K562 (cell line): ENCODE measurements around the gene ADAMTS14. TPM values are rescaled to one million over a fixed set of nuclear protein-coding genes. Genes with fewer than 3 reads are reported as not detected.

ENCODE experiments used
- ARID2 ChIP-seq: fragments of 450-650 bp; IDR thresholded peaks from 2 replicates; pipeline ENCODE4 v1.6.1; 2017; ENCODE audit warnings: antibody characterized with exemption, mild to moderate bottlenecking
- BHLHE40 ChIP-seq: IDR thresholded peaks from 2 replicates; pipeline ENCODE4 v1.6.1; 2011; ENCODE audit warnings: low read length, improper control_type of control experiment
- CTBP1 ChIP-seq: fragments of 450-650 bp; IDR thresholded peaks from 2 replicates; pipeline ENCODE4 v1.6.1; 2016; ENCODE audit warnings: borderline replicate concordance
- FOS ChIP-seq: IDR thresholded peaks from 3 replicates; pipeline ENCODE4 v1.6.1; 2011; ENCODE audit not compliant: insufficient read length; ENCODE audit errors: extremely low read depth
- KAT7 ChIP-seq: sonication (generic); formaldehyde crosslinking; IDR thresholded peaks from 2 replicates; pipeline ENCODE4 v1.8.0; 2022; ENCODE audit warnings: missing genetic modification reagents, mild to moderate bottlenecking, borderline replicate concordance
- KDM5B ChIP-seq: fragments of 200-600 bp; sonication (generic); IDR thresholded peaks from 2 replicates; pipeline ENCODE4 v1.6.1; 2012; ENCODE audit warnings: low read depth, mild to moderate bottlenecking, moderate library complexity, low read length, control low read depth, inconsistent platforms; ENCODE audit not compliant: insufficient replicate concordance
- SMAD2 ChIP-seq: fragments of 150-350 bp; IDR thresholded peaks from 2 replicates; pipeline ENCODE4 v1.6.1; 2014; ENCODE audit warnings: low read depth, mild to moderate bottlenecking, low read length
- TEAD2 ChIP-seq: fragments of 450-650 bp; IDR thresholded peaks from 2 replicates; pipeline ENCODE4 v1.6.1; 2016; ENCODE audit warnings: missing genetic modification characterization, control low read depth, missing compliant biosample characterization
- ZKSCAN8 ChIP-seq: fragments of 200-800 bp; sonication (Bioruptor generic); IDR thresholded peaks from 2 replicates; pipeline ENCODE4 v1.6.1; 2016; ENCODE audit warnings: missing genetic modification characterization, missing compliant biosample characterization
- ZNF146 ChIP-seq: IDR thresholded peaks from one replicate; pipeline ENCODE4 v1.6.1; 2018; ENCODE audit warnings: missing compliant biosample characterization; ENCODE audit not compliant: unreplicated experiment
- ZNF589 ChIP-seq: fragments of 200-800 bp; sonication (Bioruptor generic); IDR thresholded peaks from 2 replicates; pipeline ENCODE4 v1.6.1; 2016; ENCODE audit warnings: low read depth, missing genetic modification characterization, missing compliant biosample characterization
- ZNF79 ChIP-seq: fragments of 250-450 bp; sonication (Bioruptor Pico); IDR thresholded peaks from 2 replicates; pipeline ENCODE4 v1.4.0; 2020; ENCODE audit warnings: low read depth, mild to moderate bottlenecking, moderate library complexity
- polyA plus RNA-seq, 8 experiments: library from polyadenylated mRNA; depleted of rRNA in 4 of 8; stranded (reverse) in 5 of 8; unstranded in 3 of 8; fragments of >200 nt; fragmentation: Nextera tagmentation in 2 of 8; fragmentation: Illumina TruSeq in 1 of 8; extraction: Ambion mirVana in 2 of 8; extraction: Trizol in 1 of 8; gene quantifications; 2 replicates each; pipeline versions ENCODE4 v1.2.1 to v1.2.3, GENCODE V29; 2011 to 2014; ENCODE audit warnings: inconsistent platforms in 1 of 8, missing spikeins in 1 of 8
- total RNA-seq, 7 experiments: library from RNA; depleted of rRNA in 6 of 7; stranded (reverse); fragments of >200 nt in 6 of 7; fragmentation: Illumina TruSeq in 2 of 7; extraction: Trizol in 2 of 7; gene quantifications; 2 replicates each; pipeline versions ENCODE4 v1.2.1 to v1.2.3, GENCODE V29; 2011 to 2021; ENCODE audit warnings: low replicate concordance in 1 of 7
- TF ChIP-seq, protein P1 (sequence below): IDR thresholded peaks from 2 replicates; pipeline ENCODE4 v1.6.1; 2014; ENCODE audit warnings: antibody characterized with exemption
- TF ChIP-seq, protein P2 (sequence below): fragments of 250-450 bp; sonication (Bioruptor Pico); IDR thresholded peaks from 2 replicates; pipeline ENCODE4 v1.9.0; 2021; ENCODE audit warnings: mild to moderate bottlenecking
- TF ChIP-seq, protein P3 (sequence below), 2 experiments: fragments of 450-650 bp; conservative IDR thresholded peaks; 2 replicates each; pipeline ENCODE4 v1.6.1; 2017; ENCODE audit warnings: mild to moderate bottlenecking in 2 of 2, moderate library complexity in 2 of 2
- TF ChIP-seq, protein P4 (sequence below): fragments of 250-450 bp; sonication (Bioruptor Pico); IDR thresholded peaks from 2 replicates; pipeline ENCODE4 v1.4.0; 2020; ENCODE audit warnings: mild to moderate bottlenecking, moderate library complexity
- TF ChIP-seq, protein P5 (sequence below): sonication (generic); formaldehyde crosslinking; IDR thresholded peaks from 2 replicates; pipeline ENCODE4 v1.8.0; 2023; ENCODE audit warnings: mild to moderate bottlenecking, missing genetic modification reagents

Gene ADAMTS14
- total and polyA plus RNA-seq, 9 of the 15 experiments (the other 6 are each of a cell fraction or from before 2014, with no cell fraction given): 0.04 to 37.4 (median 15.9) TPM

DNA sequence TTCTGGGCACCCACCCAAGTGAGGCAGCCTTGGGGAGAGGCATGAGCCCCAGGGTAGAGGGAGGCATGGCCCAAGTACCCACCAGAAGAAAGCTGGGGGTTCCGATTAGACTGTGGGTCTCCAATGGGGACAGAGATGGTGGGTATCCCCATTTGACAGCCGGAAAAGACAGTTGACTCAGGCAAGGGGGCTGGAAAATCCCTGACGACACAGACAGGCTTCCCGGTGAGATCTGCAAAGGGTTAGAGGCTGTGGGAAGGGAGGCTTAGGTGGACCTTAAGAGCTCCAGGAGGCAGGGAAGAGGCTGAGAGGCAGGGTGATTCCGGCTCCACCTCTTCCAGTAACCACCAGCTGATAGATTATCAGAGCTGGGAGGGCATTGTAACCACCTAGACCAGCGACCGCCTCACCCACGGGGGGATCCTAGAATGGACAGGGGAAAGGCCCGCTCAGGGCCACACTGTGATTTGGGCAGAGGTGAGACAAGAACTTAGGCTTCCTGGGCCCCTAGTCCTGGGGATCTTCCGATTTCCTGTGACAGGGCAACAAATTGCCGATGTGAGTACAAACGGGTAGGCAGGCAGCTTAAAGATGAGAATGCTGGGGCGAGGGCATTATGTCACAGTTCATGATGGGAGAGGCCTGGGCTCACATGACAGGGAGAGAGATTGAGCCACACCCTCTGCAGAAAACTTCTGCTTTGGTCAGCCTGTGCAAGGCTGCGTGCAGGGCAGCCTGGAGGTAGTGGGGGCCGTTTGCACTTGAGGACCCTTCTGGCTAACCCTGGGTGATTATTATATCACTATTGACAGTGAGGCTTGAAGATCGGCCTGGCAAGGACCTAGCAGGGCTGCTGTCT is 107.4 kb downstream of the ADAMTS14 start (continued):
- TF ChIP-seq, protein P1, sequence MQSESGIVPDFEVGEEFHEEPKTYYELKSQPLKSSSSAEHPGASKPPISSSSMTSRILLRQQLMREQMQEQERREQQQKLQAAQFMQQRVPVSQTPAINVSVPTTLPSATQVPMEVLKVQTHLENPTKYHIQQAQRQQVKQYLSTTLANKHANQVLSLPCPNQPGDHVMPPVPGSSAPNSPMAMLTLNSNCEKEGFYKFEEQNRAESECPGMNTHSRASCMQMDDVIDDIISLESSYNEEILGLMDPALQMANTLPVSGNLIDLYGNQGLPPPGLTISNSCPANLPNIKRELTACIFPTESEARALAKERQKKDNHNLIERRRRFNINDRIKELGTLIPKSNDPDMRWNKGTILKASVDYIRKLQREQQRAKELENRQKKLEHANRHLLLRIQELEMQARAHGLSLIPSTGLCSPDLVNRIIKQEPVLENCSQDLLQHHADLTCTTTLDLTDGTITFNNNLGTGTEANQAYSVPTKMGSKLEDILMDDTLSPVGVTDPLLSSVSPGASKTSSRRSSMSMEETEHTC: peak; percentile 57; the same call in 1 of the 2 replicates
- TF ChIP-seq SMAD2 (no peak), TEAD2 (tag) (no peak), ARID2 (no peak), FOS (no peak), ZNF79 (CRISPR knock-in tag) (no peak), ZNF146 (CRISPR knock-in tag) (no peak), KDM5B (no peak), ZNF589 (CRISPR knock-in tag) (no peak), CTBP1 (peak; percentile 44; the same call in 1 of the 2 replicates), ZKSCAN8 (no peak), BHLHE40 (peak; percentile 73), KAT7 (CRISPR knock-in tag) (no peak)
- TF ChIP-seq, protein P2, sequence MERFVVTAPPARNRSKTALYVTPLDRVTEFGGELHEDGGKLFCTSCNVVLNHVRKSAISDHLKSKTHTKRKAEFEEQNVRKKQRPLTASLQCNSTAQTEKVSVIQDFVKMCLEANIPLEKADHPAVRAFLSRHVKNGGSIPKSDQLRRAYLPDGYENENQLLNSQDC (CRISPR knock-in tag): no peak
- TF ChIP-seq, protein P3, sequence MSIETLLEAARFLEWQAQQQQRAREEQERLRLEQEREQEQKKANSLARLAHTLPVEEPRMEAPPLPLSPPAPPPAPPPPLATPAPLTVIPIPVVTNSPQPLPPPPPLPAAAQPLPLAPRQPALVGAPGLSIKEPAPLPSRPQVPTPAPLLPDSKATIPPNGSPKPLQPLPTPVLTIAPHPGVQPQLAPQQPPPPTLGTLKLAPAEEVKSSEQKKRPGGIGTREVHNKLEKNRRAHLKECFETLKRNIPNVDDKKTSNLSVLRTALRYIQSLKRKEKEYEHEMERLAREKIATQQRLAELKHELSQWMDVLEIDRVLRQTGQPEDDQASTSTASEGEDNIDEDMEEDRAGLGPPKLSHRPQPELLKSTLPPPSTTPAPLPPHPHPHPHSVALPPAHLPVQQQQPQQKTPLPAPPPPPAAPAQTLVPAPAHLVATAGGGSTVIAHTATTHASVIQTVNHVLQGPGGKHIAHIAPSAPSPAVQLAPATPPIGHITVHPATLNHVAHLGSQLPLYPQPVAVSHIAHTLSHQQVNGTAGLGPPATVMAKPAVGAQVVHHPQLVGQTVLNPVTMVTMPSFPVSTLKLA (conservative IDR thresholded peaks at IDR 0.05): no peak
- TF ChIP-seq, protein P4, sequence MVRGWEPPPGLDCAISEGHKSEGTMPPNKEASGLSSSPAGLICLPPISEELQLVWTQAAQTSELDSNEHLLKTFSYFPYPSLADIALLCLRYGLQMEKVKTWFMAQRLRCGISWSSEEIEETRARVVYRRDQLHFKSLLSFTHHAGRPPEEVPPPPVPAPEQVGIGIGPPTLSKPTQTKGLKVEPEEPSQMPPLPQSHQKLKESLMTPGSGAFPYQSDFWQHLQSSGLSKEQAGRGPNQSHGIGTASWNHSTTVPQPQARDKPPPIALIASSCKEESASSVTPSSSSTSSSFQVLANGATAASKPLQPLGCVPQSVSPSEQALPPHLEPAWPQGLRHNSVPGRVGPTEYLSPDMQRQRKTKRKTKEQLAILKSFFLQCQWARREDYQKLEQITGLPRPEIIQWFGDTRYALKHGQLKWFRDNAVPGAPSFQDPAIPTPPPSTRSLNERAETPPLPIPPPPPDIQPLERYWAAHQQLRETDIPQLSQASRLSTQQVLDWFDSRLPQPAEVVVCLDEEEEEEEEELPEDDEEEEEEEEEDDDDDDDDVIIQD (CRISPR knock-in tag): no peak
- TF ChIP-seq, protein P5, sequence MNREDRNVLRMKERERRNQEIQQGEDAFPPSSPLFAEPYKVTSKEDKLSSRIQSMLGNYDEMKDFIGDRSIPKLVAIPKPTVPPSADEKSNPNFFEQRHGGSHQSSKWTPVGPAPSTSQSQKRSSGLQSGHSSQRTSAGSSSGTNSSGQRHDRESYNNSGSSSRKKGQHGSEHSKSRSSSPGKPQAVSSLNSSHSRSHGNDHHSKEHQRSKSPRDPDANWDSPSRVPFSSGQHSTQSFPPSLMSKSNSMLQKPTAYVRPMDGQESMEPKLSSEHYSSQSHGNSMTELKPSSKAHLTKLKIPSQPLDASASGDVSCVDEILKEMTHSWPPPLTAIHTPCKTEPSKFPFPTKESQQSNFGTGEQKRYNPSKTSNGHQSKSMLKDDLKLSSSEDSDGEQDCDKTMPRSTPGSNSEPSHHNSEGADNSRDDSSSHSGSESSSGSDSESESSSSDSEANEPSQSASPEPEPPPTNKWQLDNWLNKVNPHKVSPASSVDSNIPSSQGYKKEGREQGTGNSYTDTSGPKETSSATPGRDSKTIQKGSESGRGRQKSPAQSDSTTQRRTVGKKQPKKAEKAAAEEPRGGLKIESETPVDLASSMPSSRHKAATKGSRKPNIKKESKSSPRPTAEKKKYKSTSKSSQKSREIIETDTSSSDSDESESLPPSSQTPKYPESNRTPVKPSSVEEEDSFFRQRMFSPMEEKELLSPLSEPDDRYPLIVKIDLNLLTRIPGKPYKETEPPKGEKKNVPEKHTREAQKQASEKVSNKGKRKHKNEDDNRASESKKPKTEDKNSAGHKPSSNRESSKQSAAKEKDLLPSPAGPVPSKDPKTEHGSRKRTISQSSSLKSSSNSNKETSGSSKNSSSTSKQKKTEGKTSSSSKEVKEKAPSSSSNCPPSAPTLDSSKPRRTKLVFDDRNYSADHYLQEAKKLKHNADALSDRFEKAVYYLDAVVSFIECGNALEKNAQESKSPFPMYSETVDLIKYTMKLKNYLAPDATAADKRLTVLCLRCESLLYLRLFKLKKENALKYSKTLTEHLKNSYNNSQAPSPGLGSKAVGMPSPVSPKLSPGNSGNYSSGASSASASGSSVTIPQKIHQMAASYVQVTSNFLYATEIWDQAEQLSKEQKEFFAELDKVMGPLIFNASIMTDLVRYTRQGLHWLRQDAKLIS: no peak
